B cell (primary cell): ENCODE measurements around the gene ADGRF5. TPM values are rescaled to one million over a fixed set of nuclear protein-coding genes. Genes with fewer than 3 reads are reported as not detected.

Source experiments
- ATAC-seq: fragments of 200-7000 bp; cut with Tn5 transposase; one replicate; pipeline ENCODE4 v1.10.0; 2021; ENCODE audit warnings: low read depth, mild to moderate bottlenecking, moderate number of reproducible peaks, moderate library complexity
- CTCF ChIA-PET: fragments of 350-600 bp; sonication (Branson Sonifier 250); formaldehyde crosslinking; loops from one replicate; lab custom pipeline; 2021; ENCODE audit warnings: antibody characterized with exemption, inconsistent platforms; lab: Charles Lee
- POLR2A ChIA-PET: fragments of 350-600 bp; sonication (Branson Sonifier 250); formaldehyde crosslinking; loops from one replicate; lab custom pipeline; 2021; ENCODE audit warnings: antibody characterized with exemption; lab: Charles Lee
- DNase-seq: peaks from one replicate; pipeline ENCODE4 v3.0.0; 2013
- H2AFZ ChIP-seq: 2 replicates; pipeline ENCODE4 v1.6.1; 2012; ENCODE audit warnings: mild to moderate bottlenecking, low read depth, low read length; ENCODE audit not compliant: insufficient read depth, poor library complexity, severe bottlenecking
- H3K27ac ChIP-seq, 2 donors: 1 replicate in 1 of 2; 2 replicates in 1 of 2; pipeline ENCODE4 v1.5.1; 2012 to 2013; ENCODE audit warnings: low read length in 2 of 2, mild to moderate bottlenecking in 2 of 2, moderate library complexity in 1 of 2
- H3K27me3 ChIP-seq, 4 experiments: fragments of 200-600 bp in 1 of 4; sonication (generic) in 1 of 4; replicated peaks in 1 of 4; 1 replicate in 2 of 4; 2 replicates in 2 of 4; pipeline versions ENCODE4 v1.6.1 to v1.7.0; 2013 to 2016; ENCODE audit warnings: low read length in 3 of 4, mild to moderate bottlenecking in 2 of 4, mixed read lengths in 1 of 4, moderate library complexity in 1 of 4; ENCODE audit not compliant: insufficient read depth in 4 of 4, control insufficient read depth in 3 of 4; ENCODE audit errors: control extremely low read depth in 1 of 4
- H3K36me3 ChIP-seq, 2 experiments: replicated peaks in 1 of 2; 1 replicate in 1 of 2; 2 replicates in 1 of 2; pipeline versions ENCODE4 v1.6.1 to v1.7.1; 2013; ENCODE audit warnings: low read length in 1 of 2; ENCODE audit not compliant: insufficient read depth in 2 of 2, control insufficient read depth in 1 of 2; ENCODE audit errors: control extremely low read depth in 1 of 2, extremely low read depth in 1 of 2
- H3K4me1 ChIP-seq, 2 donors: fragments of 200-600 bp in 1 of 2; sonication (generic) in 1 of 2; 1 replicate in 1 of 2; 2 replicates in 1 of 2; pipeline versions ENCODE4 v1.5.1 to v1.6.1; 2013 to 2017; ENCODE audit warnings: low read length in 2 of 2; ENCODE audit not compliant: control insufficient read depth in 2 of 2, insufficient read depth in 2 of 2
- H3K4me2 ChIP-seq: replicated peaks from 2 replicates; pipeline ENCODE3; 2012; ENCODE audit warnings: mild to moderate bottlenecking, low read depth, low read length; ENCODE audit not compliant: poor library complexity, severe bottlenecking
- H3K4me3 ChIP-seq, 5 experiments: fragments of 200-600 bp in 1 of 5; sonication (generic) in 1 of 5; 1 replicate in 3 of 5; 2 replicates in 2 of 5; pipeline versions ENCODE4 v1.5.1 to v1.7.0; 2011 to 2016; ENCODE audit warnings: low read length in 4 of 5, mild to moderate bottlenecking in 4 of 5, low read depth in 2 of 5, control low read depth in 1 of 5, moderate library complexity in 1 of 5; ENCODE audit not compliant: insufficient read depth in 1 of 5; ENCODE audit errors: control extremely low read depth in 1 of 5, extremely low read depth in 1 of 5
- H3K79me2 ChIP-seq: fragments of 200-600 bp; sonication (generic); one replicate; pipeline ENCODE4 v1.6.0; 2016; ENCODE audit warnings: low read length; ENCODE audit not compliant: control insufficient read depth, insufficient read depth
- H3K9ac ChIP-seq: fragments of 200-600 bp; sonication (generic); 2 replicates; pipeline ENCODE4 v1.6.1; 2017; ENCODE audit warnings: mild to moderate bottlenecking, low read length, moderate library complexity
- H3K9me3 ChIP-seq, 3 donors: one replicate each; pipeline versions ENCODE4 v1.6.1 to v1.7.1; 2013; ENCODE audit warnings: low read length in 2 of 3; ENCODE audit not compliant: control insufficient read depth in 2 of 3, insufficient read depth in 1 of 3; ENCODE audit errors: control extremely low read depth in 1 of 3
- H4K20me1 ChIP-seq: 2 replicates; pipeline ENCODE4 v1.6.0; 2012; ENCODE audit warnings: mild to moderate bottlenecking, low read length; ENCODE audit not compliant: insufficient read depth, control insufficient read depth, poor library complexity, severe bottlenecking
- H3K27ac Mint-ChIP-seq: one replicate; pipeline ENCODE4 v1.8.0; 2021; ENCODE audit warnings: mixed read lengths
- H3K27me3 Mint-ChIP-seq: one replicate; pipeline ENCODE4 v1.8.0; 2021; ENCODE audit warnings: mixed read lengths
- H3K4me1 Mint-ChIP-seq: one replicate; pipeline ENCODE4 v1.8.0; 2021; ENCODE audit warnings: mixed read lengths
- H3K4me3 Mint-ChIP-seq: one replicate; pipeline ENCODE4 v1.8.0; 2021; ENCODE audit warnings: mixed read lengths
- H3K9me3 Mint-ChIP-seq: one replicate; pipeline ENCODE4 v1.8.0; 2022; ENCODE audit warnings: mixed read lengths; ENCODE audit not compliant: insufficient read depth
- CTCF ChIP-seq: fragments of 200-600 bp; IDR thresholded peaks from one replicate; pipeline ENCODE4 v1.8.0; 2022; ENCODE audit warnings: antibody characterized with exemption, mild to moderate bottlenecking
- EZH2 ChIP-seq: IDR thresholded peaks from 2 replicates; pipeline ENCODE4 v1.6.1; 2012; ENCODE audit warnings: borderline replicate concordance, low read depth, mild to moderate bottlenecking, moderate library complexity, low read length; ENCODE audit not compliant: insufficient read depth, poor library complexity, severe bottlenecking
- WGBS: methylation state at CpG from one replicate; pipeline ENCODE4 v1.1.5; 2013; ENCODE audit warnings: missing lambda C conversion rate; ENCODE audit not compliant: insufficient coverage; 5-methylcytosine and 5-hydroxymethylcytosine counted together
- intact Hi-C: fragments of 100-400 bp; cut with micrococcal nuclease; formaldehyde crosslinking; loops from one replicate; pipeline ENCODE4 v1.10.0; 2022
- polyA plus RNA-seq: library from polyadenylated mRNA; depleted of rRNA; stranded (reverse); fragments of >200 nt; gene quantifications from 2 replicates; pipeline ENCODE4 v1.2.3, GENCODE V29; 2012
- total RNA-seq, 2 donors: library from RNA; stranded (reverse); fragments of 120-200 nt in 1 of 2; gene quantifications; 1 replicate in 1 of 2; 2 replicates in 1 of 2; pipeline versions ENCODE4 v1.2.3 to v1.2.4, GENCODE V29; 2013 to 2022

Gene ADGRF5
- total and polyA plus RNA-seq, 2 donors (not counting 1 experiment from before 2014, with no cell fraction given): not detected

GRCh38 chr6:46903175-46903574, 18.6 kb downstream of the ADGRF5 start:
- no peak overlapping the region for H3K4me2 ChIP-seq
- ChIA-PET POLR2A (no interaction called here), CTCF (no interaction called here)
- no peak overlapping the region for H3K9ac ChIP-seq
- H3K36me3 ChIP-seq: no peaks in the 10 kb centered on the region
- TF ChIP-seq CTCF (no peak), EZH2 (no peak)
- Mint-ChIP-seq H3K9me3 (no peaks in the 10 kb centered on the region), H3K4me3 (no peak overlapping the region), H3K4me1 (no peaks in the 10 kb centered on the region), H3K27me3 (peaks cover 12% of the 10 kb centered on the region), H3K27ac (no peak overlapping the region)
- no peaks in the 10 kb centered on the region for H3K4me1 ChIP-seq
- H3K27ac ChIP-seq: no peak overlapping the region
- no peak for DNase-seq
- no peak overlapping the region for H2AFZ ChIP-seq
- H3K79me2 ChIP-seq: no peaks in the 10 kb centered on the region
- H3K4me3 ChIP-seq: no peak overlapping the region
- H4K20me1 ChIP-seq: no peaks in the 10 kb centered on the region
- 92% methylated on average over 2 of the region's 4 CpGs for WGBS
- no peaks in the 10 kb centered on the region for H3K27me3 ChIP-seq
- intact Hi-C loops: no loop called here
- H3K9me3 ChIP-seq: no peaks in the 10 kb centered on the region
- no peak for ATAC-seq

- WGBS: 83% methylated on average over 2 of the region's 5 CpGs
- Mint-ChIP-seq H3K4me1 (no peaks in the 10 kb centered on the region), H3K9me3 (no peaks in the 10 kb centered on the region), H3K4me3 (no peak overlapping the region), H3K27me3 (peaks cover 12% of the 10 kb centered on the region), H3K27ac (no peak overlapping the region)
- Histone ChIP-seq H3K27me3 (no peaks in the 10 kb centered on the region), H3K27ac (no peak overlapping the region), H3K4me3 (no peak overlapping the region), H3K9ac (no peak overlapping the region), H3K4me2 (no peak overlapping the region), H3K9me3 (no peaks in the 10 kb centered on the region), H4K20me1 (no peaks in the 10 kb centered on the region), H3K36me3 (no peaks in the 10 kb centered on the region), H2AFZ (no peak overlapping the region), H3K4me1 (no peaks in the 10 kb centered on the region), H3K79me2 (no peaks in the 10 kb centered on the region)
- intact Hi-C loops: no loop called here
- no peak for TF ChIP-seq CTCF
- no peak for TF ChIP-seq EZH2
- DNase-seq (no peak), ATAC-seq (no peak)
- ChIA-PET POLR2A (no interaction called here), CTCF (no interaction called here)
Observed at GRCh38 chr6:46901882-46902314, 19.8 kb downstream of the ADGRF5 start.
